Adrenal gland (tissue), 5 donors: Measurements from ENCODE around the gene PMEPA1.

Experiments
- POLR2A ChIP-seq, 2 donors: fragments of 450-650 bp; IDR thresholded peaks; one replicate each; pipeline ENCODE4 v1.6.1; 2017; ENCODE audit warnings: antibody characterized with exemption in 2 of 2, mild to moderate bottlenecking in 2 of 2, moderate library complexity in 1 of 2
- TF ChIP-seq, protein P1 (sequence below), 6 experiments: fragments of 450-650 bp in 4 of 6; fragments of 200-600 bp in 2 of 6; sonication (generic) in 1 of 6; IDR thresholded peaks; 1 replicate in 5 of 6; 2 replicates in 1 of 6; pipeline versions ENCODE4 v1.5.1 to v1.8.0; 2016 to 2021; ENCODE audit warnings: antibody characterized with exemption in 6 of 6, mild to moderate bottlenecking in 2 of 6, moderate library complexity in 1 of 6
- donor health status: DM: no; HTN: no; CAD: no.

DNA sequence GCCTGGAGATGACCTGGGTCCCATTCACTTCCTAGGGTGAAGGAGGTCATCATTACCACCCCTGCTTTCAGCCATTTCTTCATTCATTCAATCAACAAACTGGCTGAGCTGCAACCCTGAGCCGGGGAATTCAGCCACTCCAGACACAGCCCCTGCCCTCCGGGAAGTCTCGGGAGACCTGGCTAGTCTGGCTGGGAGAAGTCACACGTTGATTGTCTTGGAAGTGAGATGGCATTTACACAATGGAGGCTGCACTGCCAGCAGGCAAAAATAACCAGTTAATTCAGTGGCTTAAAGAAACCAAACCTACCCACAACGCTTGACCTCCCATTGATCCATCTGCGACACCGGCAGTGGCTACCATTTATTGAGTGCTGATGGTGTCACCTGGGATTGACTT, 2.0 kb upstream of the PMEPA1 start:
- no peak for TF ChIP-seq POLR2A (IDR thresholded peaks at IDR 0.05)
- TF ChIP-seq, protein P1, sequence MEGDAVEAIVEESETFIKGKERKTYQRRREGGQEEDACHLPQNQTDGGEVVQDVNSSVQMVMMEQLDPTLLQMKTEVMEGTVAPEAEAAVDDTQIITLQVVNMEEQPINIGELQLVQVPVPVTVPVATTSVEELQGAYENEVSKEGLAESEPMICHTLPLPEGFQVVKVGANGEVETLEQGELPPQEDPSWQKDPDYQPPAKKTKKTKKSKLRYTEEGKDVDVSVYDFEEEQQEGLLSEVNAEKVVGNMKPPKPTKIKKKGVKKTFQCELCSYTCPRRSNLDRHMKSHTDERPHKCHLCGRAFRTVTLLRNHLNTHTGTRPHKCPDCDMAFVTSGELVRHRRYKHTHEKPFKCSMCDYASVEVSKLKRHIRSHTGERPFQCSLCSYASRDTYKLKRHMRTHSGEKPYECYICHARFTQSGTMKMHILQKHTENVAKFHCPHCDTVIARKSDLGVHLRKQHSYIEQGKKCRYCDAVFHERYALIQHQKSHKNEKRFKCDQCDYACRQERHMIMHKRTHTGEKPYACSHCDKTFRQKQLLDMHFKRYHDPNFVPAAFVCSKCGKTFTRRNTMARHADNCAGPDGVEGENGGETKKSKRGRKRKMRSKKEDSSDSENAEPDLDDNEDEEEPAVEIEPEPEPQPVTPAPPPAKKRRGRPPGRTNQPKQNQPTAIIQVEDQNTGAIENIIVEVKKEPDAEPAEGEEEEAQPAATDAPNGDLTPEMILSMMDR (IDR thresholded peaks at IDR 0.05) = no peak
